HepG2 (cell line): ENCODE measurements around the gene GPX1. TPM values are rescaled to one million over a fixed set of nuclear protein-coding genes. Genes with fewer than 3 reads are reported as not detected.
"Not testable (repeated sequence)": the region's sequence is repeated elsewhere in the genome, so short reads cannot be mapped to it uniquely, and the experiment has no call there.

ENCODE experiments used
- ATAC-seq: fragments of 200-7000 bp; cut with Tn5 transposase; 3 replicates; pipeline ENCODE4 v1.9.1; 2020; ENCODE audit warnings: mild to moderate bottlenecking, moderate library complexity
- BruUV-seq: library from RNA; stranded (reverse); fragments of 400-500 nt; replicated peaks from 2 replicates; lab custom pipeline; 2021; lab: Mats Ljungman, UMichigan
- CTCF ChIA-PET: fragments of 300-600 bp; formaldehyde crosslinking; extraction: SDS; loops from one replicate; lab custom pipeline; 2021; ENCODE audit warnings: low total read pairs, inconsistent platforms, low intra/inter-chr PET ratio; lab: Yijun Ruan, JAX
- POLR2A ChIA-PET: fragments of 350-600 bp; sonication (Branson Sonifier 250); formaldehyde crosslinking; loops from one replicate; lab custom pipeline; 2020; ENCODE audit warnings: antibody characterized with exemption, inconsistent platforms; lab: Yijun Ruan, JAX
- DNase-seq: peaks from one replicate; pipeline ENCODE4 v3.0.0-alpha.2; 2015; ENCODE audit warnings: low spot score
- FAIRE-seq: peaks from 3 replicates; lab custom pipeline; 2011; peaks lifted over from hg19 to GRCh38; lab: Jason Lieb, UNC
- H2AFZ ChIP-seq: one replicate; pipeline ENCODE4 v1.6.1; 2011; ENCODE audit warnings: low read length, inconsistent platforms
- H3K27ac ChIP-seq: fragments of 300-600 bp; 3 replicates; pipeline ENCODE4 v1.8.0; 2011; ENCODE audit warnings: mixed run types, mild to moderate bottlenecking, mixed read lengths, low read length, inconsistent platforms; ENCODE audit not compliant: insufficient read depth; ENCODE audit errors: extremely low read length
- H3K27me3 ChIP-seq, 2 experiments: fragments of 200-600 bp in 1 of 2; 2 replicates in 1 of 2; 3 replicates in 1 of 2; pipeline versions ENCODE4 v1.6.0 to v1.8.0; 2011; ENCODE audit warnings: low read length in 2 of 2, mild to moderate bottlenecking in 2 of 2, moderate library complexity in 2 of 2, inconsistent platforms in 1 of 2; ENCODE audit not compliant: insufficient read depth in 2 of 2, control insufficient read depth in 1 of 2
- H3K36me3 ChIP-seq, 2 experiments: fragments of 200-600 bp in 1 of 2; replicated peaks in 1 of 2; 2 replicates in 1 of 2; 3 replicates in 1 of 2; pipeline versions ENCODE4 v1.5.1 to v1.8.0; 2011; ENCODE audit warnings: low read length in 2 of 2, inconsistent platforms in 1 of 2; ENCODE audit not compliant: insufficient read depth in 2 of 2, control insufficient read depth in 1 of 2
- H3K4me1 ChIP-seq: 2 replicates; pipeline ENCODE4 v1.5.1; 2012; ENCODE audit warnings: low read length, inconsistent platforms; ENCODE audit not compliant: insufficient read depth
- H3K4me2 ChIP-seq: 2 replicates; pipeline ENCODE4 v1.6.0; 2011; ENCODE audit warnings: low read depth, low read length, inconsistent platforms
- H3K4me3 ChIP-seq, 3 experiments: fragments of 200-600 bp in 1 of 3; sonication (generic), shearing (Covaris generic) in 1 of 3; replicated peaks in 1 of 3; 2 replicates each; pipeline ENCODE4 v1.5.1; 2011 to 2016; ENCODE audit warnings: low read length in 3 of 3, inconsistent platforms in 2 of 3, low read depth in 2 of 3, mild to moderate bottlenecking in 2 of 3, control low read depth in 1 of 3, mixed read lengths in 1 of 3; ENCODE audit not compliant: insufficient read depth in 1 of 3
- H3K79me2 ChIP-seq: one replicate; pipeline ENCODE4 v1.6.1; 2011; ENCODE audit warnings: low read length, inconsistent platforms; ENCODE audit not compliant: insufficient read depth
- H3K9ac ChIP-seq: 2 replicates; pipeline ENCODE4 v1.6.0; 2011; ENCODE audit warnings: mild to moderate bottlenecking, low read depth, low read length, inconsistent platforms; ENCODE audit not compliant: insufficient read depth
- H3K9me3 ChIP-seq: 2 replicates; pipeline ENCODE4 v1.5.1; 2012; ENCODE audit warnings: mild to moderate bottlenecking, low read length
- H4K20me1 ChIP-seq: 2 replicates; pipeline ENCODE4 v1.6.0; 2011; ENCODE audit warnings: inconsistent platforms, mild to moderate bottlenecking, low read length, moderate library complexity; ENCODE audit not compliant: insufficient read depth
- CEBPG ChIP-seq: IDR thresholded peaks from 2 replicates; pipeline ENCODE4 v1.6.1; 2016
- FOSL1 ChIP-seq: sonication (generic); formaldehyde crosslinking; IDR thresholded peaks from 2 replicates; pipeline ENCODE4 v1.9.0; 2021; ENCODE audit warnings: missing genetic modification reagents, borderline replicate concordance
- SAP130 ChIP-seq: IDR thresholded peaks from 2 replicates; pipeline ENCODE4 v1.6.1; 2016; ENCODE audit warnings: low read depth
- SNAPC4 ChIP-seq: sonication (generic); formaldehyde crosslinking; IDR thresholded peaks from 2 replicates; pipeline ENCODE4 v1.4.0; 2020; ENCODE audit warnings: mild to moderate bottlenecking, missing genetic modification reagents
- ZBTB2 ChIP-seq: sonication (generic); formaldehyde crosslinking; IDR thresholded peaks from 2 replicates; pipeline ENCODE4 v1.8.0; 2022; ENCODE audit warnings: low read depth, missing genetic modification reagents
- ZNF224 ChIP-seq: sonication (generic); formaldehyde crosslinking; IDR thresholded peaks from 2 replicates; pipeline ENCODE4 v1.5.0; 2020; ENCODE audit warnings: mild to moderate bottlenecking, missing genetic modification reagents
- ZNF879 ChIP-seq: sonication (generic); formaldehyde crosslinking; IDR thresholded peaks from 2 replicates; pipeline ENCODE4 v1.8.1; 2023; ENCODE audit warnings: missing genetic modification reagents
- WGBS: methylation state at CpG from one replicate; pipeline ENCODE4 v1.1.6; 2017; ENCODE audit warnings: low lambda C conversion rate; 5-methylcytosine and 5-hydroxymethylcytosine counted together
- in situ Hi-C: cut with HindIII; loops from 2 replicates; pipeline ENCODE4 v1.10.0; 2017; ENCODE audit warnings: low pct_unique_long_range_greater_than_20kb; ENCODE audit not compliant: extremely low pct_ligation_motif_present
- intact Hi-C: fragments of 100-400 bp; cut with micrococcal nuclease; formaldehyde crosslinking; loops from one replicate; pipeline ENCODE4 v1.10.0; 2022; ENCODE audit not compliant: unreplicated experiment
- polyA plus RNA-seq, 8 experiments: library from polyadenylated mRNA; depleted of rRNA in 3 of 8; stranded (reverse) in 7 of 8; unstranded in 1 of 8; fragments of >200 nt; fragmentation: Illumina TruSeq in 4 of 8; extraction: Trizol in 4 of 8; gene quantifications; 2 replicates each; pipeline versions ENCODE4 v1.2.1 to v1.2.3, GENCODE V29; 2011 to 2016; ENCODE audit warnings: low read depth in 4 of 8, missing spikeins in 1 of 8, mixed read lengths in 1 of 8; ENCODE audit not compliant: insufficient read depth in 1 of 8
- total RNA-seq, 5 experiments: library from RNA; depleted of rRNA; stranded (reverse); fragments of >200 nt; fragmentation: Illumina TruSeq; extraction: Trizol; gene quantifications; 2 replicates each; pipeline ENCODE4 v1.2.3, GENCODE V29; 2016; ENCODE audit warnings: low read depth in 1 of 5

The GPX1 gene
- total and polyA plus RNA-seq, 2 of the 13 experiments (the other 11 are each of a cell fraction or from before 2014, with no cell fraction given) = 149 to 168 TPM

- TF ChIP-seq SNAPC4 (CRISPR knock-in tag) (0 out of 2 replicates have a peak, but pooled peaks have one; percentile 14), ZBTB2 (0 out of 2 replicates have a peak, but pooled peaks have one; percentile 43), SAP130 (CRISPR knock-in tag) (peak; percentile 47; the same call in 1 of the 2 replicates), ZNF879 (0 out of 2 replicates have a peak, but pooled peaks have one; percentile 10), ZNF224 (CRISPR knock-in tag) (peak; percentile 4; the same call in 1 of the 2 replicates), CEBPG (CRISPR knock-in tag) (peak; percentile 67), FOSL1 (CRISPR knock-in tag) (peak; percentile 44; the same call in 1 of the 2 replicates)
- TF ChIP-seq, all 625 proteins: peak for 42; not testable (repeated sequence) for 583
These were observed 523 bp downstream of the GPX1 start (continued) for GRCh38 chr3:49357443-49358216.

GRCh38 chr3:49357095-49357442 is 1.1 kb downstream of the GPX1 start:
- peak overlapping the region; percentile 79 for H3K4me2 ChIP-seq
- H3K27me3 ChIP-seq, ATAC-seq, FAIRE-seq, CTCF ChIA-PET, H4K20me1 ChIP-seq, BruUV-seq, H2AFZ ChIP-seq, H3K9me3 ChIP-seq, in situ Hi-C loops, DNase-seq: not testable (repeated sequence)
- peaks cover 5 to 20% of the 10 kb centered on the region in 2 experiments for H3K36me3 ChIP-seq
- peak overlapping the region; percentile 62 to 73 (median 63) for H3K4me3 ChIP-seq
- POLR2A ChIA-PET = interaction anchor here (0.7 to 5.5 kb wide), 14 partner anchors 9 to 263 kb away, joined by 3 to 134 read pairs (median 13); partner anchors contain the start of genes AMT, DAG1, LAMB2 and NICN1
- intact Hi-C loops = loop anchor here (5.0 kb wide), 1 partner anchor 55 kb away; the partner anchor contains the start of genes RHOA and TCTA
- peak overlapping the region; percentile 80 for H3K9ac ChIP-seq
- H3K4me1 ChIP-seq = peaks cover 46% of the 10 kb centered on the region
- peaks cover 14% of the 10 kb centered on the region for H3K79me2 ChIP-seq
- WGBS = 30% methylated on average over 6 of the region's 10 CpGs
- peak overlapping the region; percentile 94 for H3K27ac ChIP-seq
